ENCODE measurements around the gene GMEB2.

GMEB2 gene

DNA sequence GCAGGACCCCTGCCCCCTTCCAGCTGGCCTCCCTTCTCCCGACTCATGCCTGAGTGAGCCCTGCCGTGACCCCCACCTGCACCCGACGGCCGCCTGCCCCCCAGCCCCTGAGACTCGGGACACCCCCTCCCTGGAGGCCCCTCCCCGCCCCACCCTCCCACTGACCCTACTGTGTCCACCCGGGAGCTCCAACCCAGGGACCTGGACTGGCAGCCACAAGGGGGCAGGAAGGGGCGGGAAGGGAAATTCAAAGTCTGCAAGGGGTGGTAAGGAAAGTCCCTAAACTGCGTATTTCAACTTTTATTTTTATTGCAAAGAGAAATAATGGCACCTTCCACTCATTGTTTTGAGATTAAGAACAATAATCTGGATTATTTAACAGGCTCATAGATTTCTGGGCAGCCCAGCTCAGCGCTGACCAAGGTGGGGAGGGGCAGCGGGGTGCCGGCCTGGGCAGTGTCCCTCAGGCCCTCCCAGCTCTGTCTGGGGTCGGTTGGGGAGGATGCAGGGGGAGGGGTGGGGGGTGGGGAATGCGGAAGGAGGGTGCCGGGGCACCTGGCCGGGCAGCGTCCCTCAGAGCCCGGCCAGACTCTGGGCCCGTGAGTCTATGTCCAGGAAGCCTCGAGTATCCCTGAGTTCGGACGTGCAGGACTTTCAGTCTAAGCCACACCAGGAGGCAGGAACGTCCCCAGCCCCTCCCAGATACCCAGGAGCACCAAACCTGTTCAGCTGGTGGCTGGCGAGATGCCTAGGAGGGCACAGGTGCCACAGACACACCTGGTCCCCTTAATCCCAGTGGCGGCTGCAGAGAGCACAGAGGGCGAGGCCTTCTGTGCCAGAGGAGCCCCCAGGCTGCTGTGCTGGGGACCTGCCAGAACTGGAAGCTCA, 88.5 kb downstream of the GMEB2 start:
- Mint-ChIP-seq H3K4me3 (no peak overlapping the region), H3K27ac (no peak overlapping the region), H3K9me3 (no peaks in the 10 kb centered on the region), H3K4me1 (peaks cover 6% of the 10 kb centered on the region), H3K36me3 (ENCODE audit: low read depth) (no peaks in the 10 kb centered on the region), H3K27me3 (ENCODE audit: low read depth, poor library complexity) (no peaks in the 10 kb centered on the region)
- DNase-seq: no peak
- TF ChIP-seq, protein P1, sequence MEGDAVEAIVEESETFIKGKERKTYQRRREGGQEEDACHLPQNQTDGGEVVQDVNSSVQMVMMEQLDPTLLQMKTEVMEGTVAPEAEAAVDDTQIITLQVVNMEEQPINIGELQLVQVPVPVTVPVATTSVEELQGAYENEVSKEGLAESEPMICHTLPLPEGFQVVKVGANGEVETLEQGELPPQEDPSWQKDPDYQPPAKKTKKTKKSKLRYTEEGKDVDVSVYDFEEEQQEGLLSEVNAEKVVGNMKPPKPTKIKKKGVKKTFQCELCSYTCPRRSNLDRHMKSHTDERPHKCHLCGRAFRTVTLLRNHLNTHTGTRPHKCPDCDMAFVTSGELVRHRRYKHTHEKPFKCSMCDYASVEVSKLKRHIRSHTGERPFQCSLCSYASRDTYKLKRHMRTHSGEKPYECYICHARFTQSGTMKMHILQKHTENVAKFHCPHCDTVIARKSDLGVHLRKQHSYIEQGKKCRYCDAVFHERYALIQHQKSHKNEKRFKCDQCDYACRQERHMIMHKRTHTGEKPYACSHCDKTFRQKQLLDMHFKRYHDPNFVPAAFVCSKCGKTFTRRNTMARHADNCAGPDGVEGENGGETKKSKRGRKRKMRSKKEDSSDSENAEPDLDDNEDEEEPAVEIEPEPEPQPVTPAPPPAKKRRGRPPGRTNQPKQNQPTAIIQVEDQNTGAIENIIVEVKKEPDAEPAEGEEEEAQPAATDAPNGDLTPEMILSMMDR (IDR thresholded peaks at IDR 0.05): no peak

Data from nephron progenitor cell (in vitro differentiated cells).